ENCODE measurements around the gene DHX34.
A peak's percentile ranks its signal among the peaks of the same experiment; 100 is the strongest.
"Not testable (repeated sequence)": the region's sequence is repeated elsewhere in the genome, so short reads cannot be mapped to it uniquely, and the experiment has no call there.

Gene DHX34

GRCh38 chr19:47411101-47411500 lies 62.0 kb downstream of the DHX34 start:
- in situ Hi-C loops (cut with MboI; ENCODE audit: low pct_unique_long_range_greater_than_20kb, low sequenced_read_pairs, unreplicated experiment): no loop called here
- TF ChIP-seq CTCF (IDR thresholded peaks at IDR 0.05; ENCODE audit: extremely low read depth, insufficient read depth, missing control alignments): no peak
- DNase-seq (ENCODE audit: low spot score): no peak

DNA sequence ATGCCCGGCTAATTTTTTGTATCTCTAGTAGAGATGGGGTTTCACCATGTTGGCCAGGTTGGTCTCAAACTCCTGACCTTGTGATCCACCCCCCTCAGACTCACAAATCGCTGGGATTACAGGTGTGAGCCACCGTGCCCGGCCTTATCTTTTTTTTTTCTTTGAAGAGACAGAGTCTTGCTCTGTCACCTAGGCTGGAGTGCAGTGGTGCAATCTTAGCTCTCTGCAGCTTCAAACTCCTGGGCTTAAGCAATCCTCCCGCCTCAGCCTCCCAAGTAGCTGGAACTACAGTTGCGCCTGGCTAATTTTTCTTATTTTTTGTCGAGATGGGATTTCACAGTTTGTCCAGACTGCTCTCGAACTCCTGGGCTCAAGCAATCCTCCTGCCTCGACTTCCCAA lies 62.6 kb downstream of the DHX34 start:
- in situ Hi-C loops (cut with MboI; ENCODE audit: low pct_unique_long_range_greater_than_20kb, low sequenced_read_pairs, unreplicated experiment); DNase-seq (ENCODE audit: low spot score): not testable (repeated sequence)

- no peak for TF ChIP-seq CTCF (IDR thresholded peaks at IDR 0.05; ENCODE audit: extremely low read depth, insufficient read depth, missing control alignments)
- in situ Hi-C loops (cut with MboI; ENCODE audit: low pct_unique_long_range_greater_than_20kb, low sequenced_read_pairs, unreplicated experiment): no loop called here
- DNase-seq (ENCODE audit: low spot score): no peak
These were observed 64.8 kb downstream of the DHX34 start for GRCh38 chr19:47413941-47414340.

GRCh38 chr19:47414469-47414868 lies 65.4 kb downstream of the DHX34 start:
- TF ChIP-seq CTCF (IDR thresholded peaks at IDR 0.05; ENCODE audit: extremely low read depth, insufficient read depth, missing control alignments): peak; percentile 44
- no peak for DNase-seq (ENCODE audit: low spot score)
- in situ Hi-C loops (cut with MboI; ENCODE audit: low pct_unique_long_range_greater_than_20kb, low sequenced_read_pairs, unreplicated experiment): no loop called here

DNA sequence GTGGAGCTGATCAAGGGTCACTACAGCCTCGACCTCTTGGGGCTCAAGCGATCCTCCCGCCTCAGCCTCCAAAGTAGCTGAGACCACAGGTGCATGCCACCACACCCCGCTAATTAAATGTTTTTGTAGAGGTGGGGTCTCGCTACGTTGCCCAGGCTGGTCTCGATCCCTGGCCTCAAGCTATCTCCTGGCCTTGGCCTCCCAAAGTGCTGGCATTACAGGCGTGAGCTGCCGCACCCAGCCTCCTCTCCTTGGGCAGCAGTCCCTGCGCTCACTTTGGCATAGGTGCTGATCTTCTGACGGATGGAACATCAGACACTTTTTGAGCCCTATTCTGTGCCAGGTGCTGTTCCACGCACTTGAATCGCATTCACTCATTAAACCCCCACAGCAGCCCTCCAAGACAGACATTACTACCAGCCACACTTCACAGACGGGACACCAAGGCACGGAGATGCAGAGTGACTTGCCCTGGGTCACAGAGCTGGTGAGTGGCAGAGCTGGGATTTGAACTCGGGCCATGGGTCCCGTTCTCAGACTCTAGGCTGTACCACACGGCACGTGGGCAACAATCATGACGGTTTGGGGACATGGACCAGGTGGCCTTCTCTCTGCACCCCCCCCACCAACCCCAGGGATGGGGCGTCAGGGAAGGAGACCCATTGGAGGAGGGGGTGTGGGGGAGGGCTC lies 67.0 kb downstream of the DHX34 start:
- in situ Hi-C loops (cut with MboI; ENCODE audit: low pct_unique_long_range_greater_than_20kb, low sequenced_read_pairs, unreplicated experiment): no loop called here
- TF ChIP-seq CTCF (IDR thresholded peaks at IDR 0.05; ENCODE audit: extremely low read depth, insufficient read depth, missing control alignments): no peak
- no peak for DNase-seq (ENCODE audit: low spot score)

- no peak for TF ChIP-seq CTCF (IDR thresholded peaks at IDR 0.05; ENCODE audit: extremely low read depth, insufficient read depth, missing control alignments)
- DNase-seq (ENCODE audit: low spot score): no peak
- in situ Hi-C loops (cut with MboI; ENCODE audit: low pct_unique_long_range_greater_than_20kb, low sequenced_read_pairs, unreplicated experiment): no loop called here
These were observed 67.5 kb downstream of the DHX34 start for GRCh38 chr19:47416643-47416985.

DNA sequence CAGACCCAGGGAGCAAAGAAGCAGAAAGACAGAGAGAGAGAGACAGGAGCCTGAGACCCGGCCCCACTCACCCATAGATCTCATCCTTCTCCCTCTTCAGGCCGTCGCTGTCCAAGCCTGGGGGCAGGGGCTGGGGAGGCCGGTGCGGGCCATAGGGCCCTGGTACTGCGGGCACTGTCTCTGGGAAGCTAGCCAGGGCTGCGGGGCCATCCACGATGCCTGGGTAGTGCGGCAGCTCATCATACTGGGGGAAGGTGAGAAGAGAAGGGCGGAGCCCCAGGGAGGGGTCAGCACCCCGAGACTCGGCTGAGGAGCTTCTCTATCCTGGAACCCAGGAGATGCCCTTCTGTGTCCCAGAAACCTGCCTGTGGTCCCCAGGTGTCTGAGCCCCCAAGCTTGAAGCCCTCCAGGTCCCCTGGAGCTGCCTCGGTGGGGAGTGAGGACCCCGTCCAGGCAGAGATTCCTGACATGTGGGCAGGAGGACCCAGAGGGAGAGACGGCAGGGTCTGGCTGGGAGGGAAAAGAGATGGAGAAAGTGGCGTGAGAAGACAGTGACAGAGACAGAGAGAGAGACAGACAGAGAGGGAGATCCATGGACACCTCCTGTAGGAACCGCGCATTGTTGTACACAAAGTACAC lies 68.1 kb downstream of the DHX34 start:
- in situ Hi-C loops (cut with MboI; ENCODE audit: low pct_unique_long_range_greater_than_20kb, low sequenced_read_pairs, unreplicated experiment): no loop called here
- TF ChIP-seq CTCF (IDR thresholded peaks at IDR 0.05; ENCODE audit: extremely low read depth, insufficient read depth, missing control alignments): no peak
- no peak for DNase-seq (ENCODE audit: low spot score)
